ENCODE results near the gene INPP5A.

DNA sequence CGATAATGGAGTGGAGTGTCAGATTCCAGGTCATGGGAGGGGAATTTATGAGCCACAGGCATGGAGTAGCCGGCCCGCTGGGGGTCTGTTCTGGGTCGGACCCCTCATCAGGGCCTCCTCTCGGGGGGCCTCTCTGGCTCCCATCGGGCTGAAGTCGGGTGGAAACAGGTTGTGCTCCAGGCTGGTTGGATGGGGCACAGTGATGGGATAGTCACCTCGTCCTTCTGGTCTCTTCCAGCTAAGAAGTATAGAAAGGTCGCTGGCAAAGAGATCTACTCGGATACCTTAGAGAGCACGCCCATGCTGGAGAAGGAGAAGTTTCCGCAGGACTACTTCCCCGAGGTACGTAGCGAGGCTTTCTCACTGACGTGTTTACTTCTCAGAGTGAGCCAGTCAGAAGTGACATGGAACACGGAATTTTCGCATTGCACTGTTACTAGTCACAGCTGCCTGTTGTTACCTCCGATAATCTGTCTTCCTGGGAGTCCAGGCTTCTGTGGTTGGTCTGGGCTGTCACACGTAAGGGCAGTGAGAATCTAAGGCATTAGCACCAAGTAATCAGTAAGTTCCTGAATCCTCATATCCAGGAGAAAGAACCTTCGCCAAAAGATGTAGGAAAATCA, 160.1 kb downstream of the INPP5A start:
- TF ChIP-seq YY1 (IDR thresholded peaks at IDR 0.05; ENCODE audit: low read depth) (no peak), TAF1 (IDR thresholded peaks at IDR 0.05; ENCODE audit: low read depth) (peak; percentile 19; the same call in 1 of the 2 replicates), CEBPB (IDR thresholded peaks at IDR 0.05) (no peak)
